ENCODE measurements around the gene SNAPC2.
"Not testable (repeated sequence)": the region's sequence is repeated elsewhere in the genome, so short reads cannot be mapped to it uniquely, and the experiment has no call there.

DNA sequence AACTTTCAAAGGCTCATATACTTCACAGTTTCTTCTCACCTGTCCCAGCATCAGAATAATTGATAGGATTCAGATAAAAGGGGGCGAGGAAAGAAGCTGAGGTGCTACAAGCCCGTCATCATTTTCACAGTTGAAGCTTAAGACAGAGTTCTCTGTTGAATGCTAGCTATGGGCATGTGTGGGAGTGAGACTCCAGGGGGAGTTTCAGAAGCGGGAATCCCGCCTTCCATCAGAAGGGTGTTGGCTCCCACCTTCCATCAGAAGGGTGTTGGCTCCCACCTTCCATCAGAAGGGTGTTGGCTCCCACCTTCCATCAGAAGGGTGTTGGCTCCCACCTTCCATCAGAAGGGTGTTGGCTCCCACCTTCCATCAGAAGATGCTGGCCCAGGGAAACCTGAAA, 40.9 kb downstream of the SNAPC2 start:
- TF ChIP-seq POLR2A (IDR thresholded peaks at IDR 0.05): not testable (repeated sequence)
- TF ChIP-seq, protein P1, sequence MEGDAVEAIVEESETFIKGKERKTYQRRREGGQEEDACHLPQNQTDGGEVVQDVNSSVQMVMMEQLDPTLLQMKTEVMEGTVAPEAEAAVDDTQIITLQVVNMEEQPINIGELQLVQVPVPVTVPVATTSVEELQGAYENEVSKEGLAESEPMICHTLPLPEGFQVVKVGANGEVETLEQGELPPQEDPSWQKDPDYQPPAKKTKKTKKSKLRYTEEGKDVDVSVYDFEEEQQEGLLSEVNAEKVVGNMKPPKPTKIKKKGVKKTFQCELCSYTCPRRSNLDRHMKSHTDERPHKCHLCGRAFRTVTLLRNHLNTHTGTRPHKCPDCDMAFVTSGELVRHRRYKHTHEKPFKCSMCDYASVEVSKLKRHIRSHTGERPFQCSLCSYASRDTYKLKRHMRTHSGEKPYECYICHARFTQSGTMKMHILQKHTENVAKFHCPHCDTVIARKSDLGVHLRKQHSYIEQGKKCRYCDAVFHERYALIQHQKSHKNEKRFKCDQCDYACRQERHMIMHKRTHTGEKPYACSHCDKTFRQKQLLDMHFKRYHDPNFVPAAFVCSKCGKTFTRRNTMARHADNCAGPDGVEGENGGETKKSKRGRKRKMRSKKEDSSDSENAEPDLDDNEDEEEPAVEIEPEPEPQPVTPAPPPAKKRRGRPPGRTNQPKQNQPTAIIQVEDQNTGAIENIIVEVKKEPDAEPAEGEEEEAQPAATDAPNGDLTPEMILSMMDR (IDR thresholded peaks at IDR 0.05): not testable (repeated sequence)

All from adrenal gland (tissue), 5 donors.